Neural progenitor cell (in vitro differentiated cells): Measurements from ENCODE around the gene PADI3. TPM values are rescaled to one million over a fixed set of nuclear protein-coding genes. Genes with fewer than 3 reads are reported as not detected.

Experiments
- DNase-seq: peaks from one replicate; pipeline ENCODE4 v3.0.0-alpha.2; 2016; ENCODE audit warnings: low spot score
- H2AFZ ChIP-seq: fragments of 200-600 bp; sonication (generic); replicated peaks from 2 replicates; pipeline ENCODE4 v1.6.1; 2016; ENCODE audit warnings: antibody characterized with exemption
- H3F3A ChIP-seq: fragments of 200-600 bp; sonication (generic); 2 replicates; pipeline ENCODE4 v1.6.1; 2016; ENCODE audit warnings: antibody characterized with exemption, low read depth
- H3K27ac ChIP-seq: fragments of 200-600 bp; sonication (generic); 2 replicates; pipeline ENCODE4 v1.5.1; 2016; ENCODE audit warnings: mild to moderate bottlenecking
- H3K27me3 ChIP-seq: fragments of 200-600 bp; sonication (generic); 2 replicates; pipeline ENCODE4 v1.6.1; 2016; ENCODE audit warnings: mild to moderate bottlenecking, moderate library complexity
- H3K36me3 ChIP-seq: fragments of 200-600 bp; sonication (generic); 2 replicates; pipeline ENCODE4 v1.5.1; 2016
- H3K4me1 ChIP-seq: fragments of 200-600 bp; sonication (generic); 2 replicates; pipeline ENCODE4 v1.6.1; 2016; ENCODE audit warnings: mixed run types
- H3K4me2 ChIP-seq: fragments of 200-600 bp; sonication (generic); 2 replicates; pipeline ENCODE4 v1.6.1; 2016
- H3K4me3 ChIP-seq: fragments of 200-600 bp; sonication (generic); 2 replicates; pipeline ENCODE4 v1.5.1; 2016
- H3K79me2 ChIP-seq: fragments of 200-600 bp; sonication (generic); 2 replicates; pipeline ENCODE4 v1.6.1; 2016; ENCODE audit warnings: low read depth
- H3K9ac ChIP-seq: fragments of 200-600 bp; sonication (generic); 2 replicates; pipeline ENCODE4 v1.6.1; 2016
- H3K9me3 ChIP-seq: fragments of 200-600 bp; sonication (generic); 2 replicates; pipeline ENCODE4 v1.5.1; 2016; ENCODE audit warnings: low read depth
- H4K20me1 ChIP-seq: fragments of 200-600 bp; sonication (generic); 2 replicates; pipeline ENCODE4 v1.6.1; 2016; ENCODE audit warnings: low read depth
- H3K27ac Mint-ChIP-seq: 3 replicates; pipeline ENCODE4 v1.8.0; 2021; ENCODE audit warnings: mixed read lengths
- H3K27me3 Mint-ChIP-seq: 2 replicates; pipeline ENCODE4 v1.8.0; 2022; ENCODE audit warnings: low read depth, mild to moderate bottlenecking, inconsistent platforms, moderate library complexity, mixed read lengths; ENCODE audit not compliant: insufficient read depth
- H3K36me3 Mint-ChIP-seq: 3 replicates; pipeline ENCODE4 v1.8.0; 2021; ENCODE audit warnings: mixed read lengths
- H3K4me1 Mint-ChIP-seq: 3 replicates; pipeline ENCODE4 v1.8.0; 2021; ENCODE audit warnings: mixed read lengths
- H3K4me3 Mint-ChIP-seq: 3 replicates; pipeline ENCODE4 v1.8.0; 2021; ENCODE audit warnings: mild to moderate bottlenecking, moderate library complexity, mixed read lengths
- H3K9me3 Mint-ChIP-seq: 3 replicates; pipeline ENCODE4 v1.8.0; 2020; ENCODE audit warnings: mixed read lengths
- EZH2 ChIP-seq: fragments of 200-600 bp; sonication (generic); IDR thresholded peaks from 2 replicates; pipeline ENCODE4 v1.6.1; 2017; ENCODE audit warnings: antibody characterized with exemption, mild to moderate bottlenecking, moderate library complexity
- EZH2phosphoT487 ChIP-seq: fragments of 200-600 bp; sonication (generic); IDR thresholded peaks from 2 replicates; pipeline ENCODE4 v1.6.1; 2017; ENCODE audit warnings: antibody characterized with exemption
- total RNA-seq: library from RNA; depleted of rRNA; stranded (reverse); fragments of >200 nt; gene quantifications from 2 replicates; pipeline ENCODE4 v1.2.3, GENCODE V29; 2015; ENCODE audit warnings: low replicate concordance
- TF ChIP-seq, protein P1 (sequence below): fragments of 200-600 bp; sonication (generic); IDR thresholded peaks from 2 replicates; pipeline ENCODE4 v1.5.1; 2017; ENCODE audit warnings: antibody characterized with exemption, mild to moderate bottlenecking

Gene PADI3
- total RNA-seq, 1 donor from 2014 or later: 1.0 TPM

DNA sequence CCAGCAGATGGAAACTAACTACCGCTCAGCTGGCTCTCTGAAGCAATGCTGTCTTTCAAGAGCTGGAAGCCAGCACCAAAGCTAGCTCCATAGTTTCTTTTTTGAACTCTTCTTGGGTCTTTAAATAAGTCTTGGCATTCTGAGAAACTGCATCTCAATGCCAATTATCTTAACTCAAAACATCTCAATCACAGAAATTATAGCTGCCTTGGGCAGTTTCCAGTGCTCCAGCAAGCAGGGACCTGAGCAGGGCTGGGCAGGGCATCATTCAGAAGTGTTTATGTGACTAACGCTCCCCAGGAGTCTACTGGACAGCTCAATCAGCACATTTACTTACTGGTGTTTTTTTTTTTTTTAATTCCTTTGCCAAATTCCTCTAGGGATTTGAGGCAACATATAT is 40.8 kb downstream of the PADI3 start:
- H3K36me3 ChIP-seq: no peaks in the 10 kb centered on the region
- H3K4me3 Mint-ChIP-seq: no peak overlapping the region
- H2AFZ ChIP-seq: no peak overlapping the region
- no peaks in the 10 kb centered on the region for H3K36me3 Mint-ChIP-seq
- H3K4me1 Mint-ChIP-seq: peaks cover 4% of the 10 kb centered on the region
- H4K20me1 ChIP-seq: no peaks in the 10 kb centered on the region
- TF ChIP-seq EZH2 (no peak), EZH2phosphoT487 (no peak)
- TF ChIP-seq, protein P1, sequence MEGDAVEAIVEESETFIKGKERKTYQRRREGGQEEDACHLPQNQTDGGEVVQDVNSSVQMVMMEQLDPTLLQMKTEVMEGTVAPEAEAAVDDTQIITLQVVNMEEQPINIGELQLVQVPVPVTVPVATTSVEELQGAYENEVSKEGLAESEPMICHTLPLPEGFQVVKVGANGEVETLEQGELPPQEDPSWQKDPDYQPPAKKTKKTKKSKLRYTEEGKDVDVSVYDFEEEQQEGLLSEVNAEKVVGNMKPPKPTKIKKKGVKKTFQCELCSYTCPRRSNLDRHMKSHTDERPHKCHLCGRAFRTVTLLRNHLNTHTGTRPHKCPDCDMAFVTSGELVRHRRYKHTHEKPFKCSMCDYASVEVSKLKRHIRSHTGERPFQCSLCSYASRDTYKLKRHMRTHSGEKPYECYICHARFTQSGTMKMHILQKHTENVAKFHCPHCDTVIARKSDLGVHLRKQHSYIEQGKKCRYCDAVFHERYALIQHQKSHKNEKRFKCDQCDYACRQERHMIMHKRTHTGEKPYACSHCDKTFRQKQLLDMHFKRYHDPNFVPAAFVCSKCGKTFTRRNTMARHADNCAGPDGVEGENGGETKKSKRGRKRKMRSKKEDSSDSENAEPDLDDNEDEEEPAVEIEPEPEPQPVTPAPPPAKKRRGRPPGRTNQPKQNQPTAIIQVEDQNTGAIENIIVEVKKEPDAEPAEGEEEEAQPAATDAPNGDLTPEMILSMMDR: no peak
- no peak overlapping the region for H3K4me3 ChIP-seq
- DNase-seq: no peak
- H3K4me2 ChIP-seq: no peak overlapping the region
- no peak overlapping the region for H3K27ac Mint-ChIP-seq
- H3K9me3 Mint-ChIP-seq: no peaks in the 10 kb centered on the region
- no peak overlapping the region for H3K27ac ChIP-seq
- no peaks in the 10 kb centered on the region for H3F3A ChIP-seq
- H3K79me2 ChIP-seq: no peaks in the 10 kb centered on the region
- H3K27me3 ChIP-seq: no peaks in the 10 kb centered on the region
- no peaks in the 10 kb centered on the region for H3K9me3 ChIP-seq
- H3K4me1 ChIP-seq: no peaks in the 10 kb centered on the region
- H3K9ac ChIP-seq: no peak overlapping the region
- peaks cover 11% of the 10 kb centered on the region for H3K27me3 Mint-ChIP-seq

DNA sequence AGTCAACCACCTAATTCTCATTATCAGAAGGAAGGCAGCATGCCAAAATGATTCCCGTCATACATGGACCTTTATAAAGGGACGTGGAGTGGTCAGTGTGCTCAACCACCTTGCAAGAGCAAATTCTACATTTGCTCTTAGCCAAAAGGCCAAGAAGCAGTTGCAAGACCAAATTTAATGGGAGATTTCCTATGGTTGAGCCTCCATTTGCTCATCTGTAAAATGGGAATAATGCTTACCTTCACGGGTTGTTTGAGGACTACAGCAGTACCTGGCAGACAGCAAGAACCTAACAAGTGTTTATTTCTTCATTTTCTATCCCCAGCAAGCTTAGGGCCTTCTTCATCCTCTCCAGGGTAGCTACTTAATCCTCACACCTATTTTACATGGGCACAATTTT is 41.7 kb downstream of the PADI3 start:
- Histone ChIP-seq H3K36me3 (no peaks in the 10 kb centered on the region), H3F3A (no peaks in the 10 kb centered on the region), H3K27me3 (no peaks in the 10 kb centered on the region), H3K4me1 (no peaks in the 10 kb centered on the region), H3K27ac (no peak overlapping the region), H3K4me2 (no peak overlapping the region), H3K9me3 (no peaks in the 10 kb centered on the region), H4K20me1 (no peaks in the 10 kb centered on the region), H3K4me3 (no peak overlapping the region), H3K79me2 (no peaks in the 10 kb centered on the region), H3K9ac (no peak overlapping the region), H2AFZ (no peak overlapping the region)
- H3K9me3 Mint-ChIP-seq: no peaks in the 10 kb centered on the region
- no peak overlapping the region for H3K27ac Mint-ChIP-seq
- peaks cover 4% of the 10 kb centered on the region for H3K4me1 Mint-ChIP-seq
- peaks cover 14% of the 10 kb centered on the region for H3K27me3 Mint-ChIP-seq
- no peak overlapping the region for H3K4me3 Mint-ChIP-seq
- no peaks in the 10 kb centered on the region for H3K36me3 Mint-ChIP-seq
- DNase-seq: no peak
- TF ChIP-seq, protein P1: no peak
- no peak for TF ChIP-seq EZH2phosphoT487
- TF ChIP-seq EZH2: no peak

DNA sequence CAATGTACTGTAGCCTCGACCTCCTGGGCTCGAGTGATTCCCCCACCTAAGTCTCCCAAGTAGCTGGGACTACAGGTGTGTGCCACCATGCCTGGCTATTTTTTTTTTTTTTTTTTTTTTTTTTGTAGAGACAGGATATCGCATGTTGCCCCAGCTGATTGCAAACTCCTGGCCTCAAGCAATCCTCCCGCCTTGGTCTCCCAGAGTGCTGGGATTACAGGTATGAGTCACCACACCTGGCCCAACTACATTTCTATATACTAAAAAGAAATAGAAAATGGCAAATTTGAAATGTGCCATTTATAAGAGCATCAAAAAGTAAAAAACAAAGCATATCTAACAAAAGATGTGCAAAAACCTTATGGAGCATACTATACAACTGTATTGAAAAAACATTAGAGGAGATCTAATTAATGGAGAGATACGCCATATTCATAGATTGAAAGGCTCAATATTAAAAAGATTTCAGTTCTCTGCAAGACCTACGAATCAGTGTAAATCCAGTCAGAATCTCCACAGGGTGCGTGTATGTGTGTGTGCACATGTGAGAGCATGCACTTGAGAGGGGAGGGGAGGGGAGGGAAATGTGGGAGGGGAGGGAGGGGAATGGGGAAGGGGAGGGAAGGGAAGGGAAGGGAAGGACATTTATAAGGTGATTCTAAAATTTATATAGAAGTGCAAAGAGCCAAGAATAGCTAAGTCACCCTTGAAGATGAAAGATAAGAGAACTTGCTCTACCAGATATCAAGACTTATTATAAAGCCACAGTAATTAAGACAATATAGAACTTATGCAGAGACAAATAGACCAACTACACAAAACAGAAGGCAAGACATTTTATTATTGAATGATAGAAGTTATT is 43.6 kb downstream of the PADI3 start:
- H3K4me2 ChIP-seq: no peak overlapping the region
- Mint-ChIP-seq H3K27me3 (peaks cover 16% of the 10 kb centered on the region), H3K4me3 (no peak overlapping the region), H3K9me3 (peaks cover 2% of the 10 kb centered on the region), H3K27ac (no peak overlapping the region), H3K36me3 (no peaks in the 10 kb centered on the region), H3K4me1 (peaks cover 4% of the 10 kb centered on the region)
- DNase-seq: no peak
- no peaks in the 10 kb centered on the region for H3K27me3 ChIP-seq
- no peaks in the 10 kb centered on the region for H4K20me1 ChIP-seq
- no peaks in the 10 kb centered on the region for H3K36me3 ChIP-seq
- no peak overlapping the region for H3K4me3 ChIP-seq
- no peaks in the 10 kb centered on the region for H3F3A ChIP-seq
- H3K27ac ChIP-seq: no peak overlapping the region
- no peaks in the 10 kb centered on the region for H3K4me1 ChIP-seq
- no peaks in the 10 kb centered on the region for H3K79me2 ChIP-seq
- H3K9me3 ChIP-seq: no peaks in the 10 kb centered on the region
- no peak overlapping the region for H3K9ac ChIP-seq
- TF ChIP-seq EZH2 (no peak), EZH2phosphoT487 (no peak)
- TF ChIP-seq, protein P1: no peak
- no peak overlapping the region for H2AFZ ChIP-seq
